ENCODE measurements around the gene KCNQ5. TPM values are rescaled to one million over a fixed set of nuclear protein-coding genes. Genes with fewer than 3 reads are reported as not detected.
"Not testable (repeated sequence)": the region's sequence is repeated elsewhere in the genome, so short reads cannot be mapped to it uniquely, and the experiment has no call there.

Gene KCNQ5
- total RNA-seq, 1 donor from 2014 or later = 1.5 TPM

DNA sequence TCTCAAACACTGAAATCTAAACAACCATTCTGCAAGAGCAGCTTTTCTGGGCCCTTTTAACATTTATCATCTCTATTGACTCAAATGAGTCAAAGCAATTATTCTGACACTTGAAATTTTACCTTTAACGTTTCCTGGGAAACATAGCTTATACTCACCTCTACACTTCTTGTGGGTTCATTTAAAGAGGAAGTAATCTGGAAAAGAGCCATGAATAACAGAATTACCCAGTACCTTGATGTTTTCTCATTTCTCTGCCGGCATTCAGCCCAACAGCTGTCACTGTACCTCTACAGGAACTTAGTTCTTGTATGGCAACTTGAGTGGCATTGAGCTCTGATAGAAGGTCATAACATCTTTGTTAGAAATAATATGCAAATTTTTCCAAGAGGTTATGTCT lies 272.2 kb downstream of the KCNQ5 start:
- TF ChIP-seq, protein P1, sequence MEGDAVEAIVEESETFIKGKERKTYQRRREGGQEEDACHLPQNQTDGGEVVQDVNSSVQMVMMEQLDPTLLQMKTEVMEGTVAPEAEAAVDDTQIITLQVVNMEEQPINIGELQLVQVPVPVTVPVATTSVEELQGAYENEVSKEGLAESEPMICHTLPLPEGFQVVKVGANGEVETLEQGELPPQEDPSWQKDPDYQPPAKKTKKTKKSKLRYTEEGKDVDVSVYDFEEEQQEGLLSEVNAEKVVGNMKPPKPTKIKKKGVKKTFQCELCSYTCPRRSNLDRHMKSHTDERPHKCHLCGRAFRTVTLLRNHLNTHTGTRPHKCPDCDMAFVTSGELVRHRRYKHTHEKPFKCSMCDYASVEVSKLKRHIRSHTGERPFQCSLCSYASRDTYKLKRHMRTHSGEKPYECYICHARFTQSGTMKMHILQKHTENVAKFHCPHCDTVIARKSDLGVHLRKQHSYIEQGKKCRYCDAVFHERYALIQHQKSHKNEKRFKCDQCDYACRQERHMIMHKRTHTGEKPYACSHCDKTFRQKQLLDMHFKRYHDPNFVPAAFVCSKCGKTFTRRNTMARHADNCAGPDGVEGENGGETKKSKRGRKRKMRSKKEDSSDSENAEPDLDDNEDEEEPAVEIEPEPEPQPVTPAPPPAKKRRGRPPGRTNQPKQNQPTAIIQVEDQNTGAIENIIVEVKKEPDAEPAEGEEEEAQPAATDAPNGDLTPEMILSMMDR (IDR thresholded peaks at IDR 0.05; ENCODE audit: partially characterized antibody, unreplicated experiment) = no peak
- H3K4me1 Mint-ChIP-seq (ENCODE audit: low read depth, unreplicated experiment) = no peaks in the 10 kb centered on the region
- H3K27ac Mint-ChIP-seq (ENCODE audit: unreplicated experiment) = no peak overlapping the region
- DNase-seq = no peak
- no peaks in the 10 kb centered on the region for H3K27me3 Mint-ChIP-seq (ENCODE audit: unreplicated experiment)
- no peaks in the 10 kb centered on the region for H3K9me3 Mint-ChIP-seq (ENCODE audit: unreplicated experiment)
- no peaks in the 10 kb centered on the region for H3K36me3 Mint-ChIP-seq (ENCODE audit: unreplicated experiment)
- no peak overlapping the region for H3K4me3 Mint-ChIP-seq (ENCODE audit: unreplicated experiment)

DNA sequence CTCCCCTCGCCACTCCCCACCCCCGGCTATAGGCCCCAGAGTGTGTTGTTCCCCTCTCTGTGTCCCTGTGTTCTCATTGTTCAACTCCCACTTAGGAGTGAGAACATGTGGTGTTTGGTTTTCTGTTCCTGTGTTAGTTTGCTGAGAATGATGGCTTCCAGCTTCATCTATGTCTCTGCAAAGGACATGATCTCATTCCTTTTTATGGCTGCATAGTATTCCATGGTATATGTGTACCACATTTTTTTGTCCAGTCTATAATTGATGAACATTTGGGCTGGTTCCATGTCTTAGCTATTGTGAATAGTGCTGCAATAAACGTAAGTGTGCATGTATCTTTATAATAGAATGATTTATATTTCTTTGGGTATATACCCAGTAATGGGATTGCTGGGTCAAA lies 276.4 kb downstream of the KCNQ5 start:
- H3K27me3 Mint-ChIP-seq (ENCODE audit: unreplicated experiment); H3K4me1 Mint-ChIP-seq (ENCODE audit: low read depth, unreplicated experiment); H3K27ac Mint-ChIP-seq (ENCODE audit: unreplicated experiment); H3K36me3 Mint-ChIP-seq (ENCODE audit: unreplicated experiment); DNase-seq; H3K9me3 Mint-ChIP-seq (ENCODE audit: unreplicated experiment); H3K4me3 Mint-ChIP-seq (ENCODE audit: unreplicated experiment): not testable (repeated sequence)

DNA sequence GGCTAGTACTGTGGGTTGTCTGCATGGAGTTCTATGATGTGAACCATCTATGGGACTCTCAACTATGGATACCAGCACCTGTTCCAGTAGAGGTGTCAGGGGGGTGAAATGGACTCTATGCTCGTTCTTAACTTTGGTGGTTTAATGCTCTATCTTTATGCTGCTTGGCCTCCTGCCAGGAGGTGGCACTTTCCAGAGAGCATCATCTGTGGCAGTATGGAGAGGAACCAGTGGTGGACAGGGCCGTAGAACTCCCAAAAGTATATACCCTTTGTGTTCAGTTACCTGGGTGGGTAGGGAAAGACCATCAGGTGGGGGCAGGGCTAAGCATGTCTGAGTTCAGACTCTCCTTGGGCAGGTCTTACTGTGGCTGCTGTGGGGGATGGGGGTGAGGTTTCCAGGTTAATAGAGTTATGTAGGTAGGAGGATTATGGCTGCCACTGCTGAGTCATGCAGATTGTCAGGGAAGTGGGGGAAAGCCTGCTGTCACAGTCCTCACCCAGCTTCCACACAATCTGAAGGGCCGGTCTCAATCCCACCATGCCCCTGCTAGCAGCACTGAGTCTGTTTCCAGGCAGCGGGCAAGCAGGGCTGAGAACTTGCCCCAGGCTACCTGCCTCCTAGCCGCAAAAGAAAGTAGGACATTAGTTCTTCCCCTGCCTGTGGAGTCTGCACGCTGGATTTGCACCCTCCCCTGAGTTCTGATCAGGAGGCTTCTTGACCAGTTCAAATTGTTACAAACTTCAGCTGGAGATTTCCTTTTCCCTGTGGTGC lies 284.0 kb downstream of the KCNQ5 start:
- no peak overlapping the region for H3K27ac Mint-ChIP-seq (ENCODE audit: unreplicated experiment)
- DNase-seq = no peak
- H3K9me3 Mint-ChIP-seq (ENCODE audit: unreplicated experiment) = no peaks in the 10 kb centered on the region
- no peaks in the 10 kb centered on the region for H3K36me3 Mint-ChIP-seq (ENCODE audit: unreplicated experiment)
- TF ChIP-seq, protein P1 (IDR thresholded peaks at IDR 0.05; ENCODE audit: partially characterized antibody, unreplicated experiment) = no peak
- peaks cover 2% of the 10 kb centered on the region for H3K4me1 Mint-ChIP-seq (ENCODE audit: low read depth, unreplicated experiment)
- no peak overlapping the region for H3K4me3 Mint-ChIP-seq (ENCODE audit: unreplicated experiment)
- no peaks in the 10 kb centered on the region for H3K27me3 Mint-ChIP-seq (ENCODE audit: unreplicated experiment)

DNA sequence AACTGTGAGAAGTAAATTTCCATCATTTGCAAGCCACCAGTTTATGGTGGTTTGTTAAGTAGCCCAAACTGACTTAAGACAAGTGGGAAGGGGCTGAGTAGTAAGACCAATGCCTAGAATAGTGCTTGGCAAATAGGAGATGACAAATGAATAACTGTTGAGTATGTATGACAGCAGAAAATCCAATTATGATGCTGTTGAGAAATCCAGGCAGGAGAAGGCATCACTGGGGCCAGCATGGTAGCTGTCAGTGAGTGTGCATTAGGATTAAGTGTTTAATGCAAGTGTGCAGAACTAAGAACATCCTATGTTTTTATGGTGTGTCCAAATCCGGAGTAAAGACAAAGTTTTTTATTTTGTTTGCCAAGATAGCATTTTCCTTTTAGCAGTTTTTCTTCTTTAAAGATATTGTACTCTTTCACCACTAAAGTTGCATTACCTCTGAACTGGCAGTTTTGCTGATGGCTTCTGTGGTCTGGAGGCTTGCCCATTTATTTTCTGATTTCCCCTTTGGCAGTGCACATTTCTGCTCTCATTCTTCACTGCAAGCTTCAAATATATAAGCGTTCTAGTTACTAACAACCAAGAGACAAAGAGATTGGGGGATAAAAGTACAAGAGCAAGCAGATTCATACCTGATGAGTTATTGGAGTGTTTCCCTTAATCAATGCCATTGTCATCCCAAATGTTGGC lies 289.7 kb downstream of the KCNQ5 start:
- H3K9me3 Mint-ChIP-seq (ENCODE audit: unreplicated experiment) = no peaks in the 10 kb centered on the region
- no peak overlapping the region for H3K4me3 Mint-ChIP-seq (ENCODE audit: unreplicated experiment)
- H3K36me3 Mint-ChIP-seq (ENCODE audit: unreplicated experiment) = no peaks in the 10 kb centered on the region
- H3K27me3 Mint-ChIP-seq (ENCODE audit: unreplicated experiment) = no peaks in the 10 kb centered on the region
- peaks cover 2% of the 10 kb centered on the region for H3K4me1 Mint-ChIP-seq (ENCODE audit: low read depth, unreplicated experiment)
- H3K27ac Mint-ChIP-seq (ENCODE audit: unreplicated experiment) = no peak overlapping the region
- TF ChIP-seq, protein P1 (IDR thresholded peaks at IDR 0.05; ENCODE audit: partially characterized antibody, unreplicated experiment) = no peak
- no peak for DNase-seq

DNA sequence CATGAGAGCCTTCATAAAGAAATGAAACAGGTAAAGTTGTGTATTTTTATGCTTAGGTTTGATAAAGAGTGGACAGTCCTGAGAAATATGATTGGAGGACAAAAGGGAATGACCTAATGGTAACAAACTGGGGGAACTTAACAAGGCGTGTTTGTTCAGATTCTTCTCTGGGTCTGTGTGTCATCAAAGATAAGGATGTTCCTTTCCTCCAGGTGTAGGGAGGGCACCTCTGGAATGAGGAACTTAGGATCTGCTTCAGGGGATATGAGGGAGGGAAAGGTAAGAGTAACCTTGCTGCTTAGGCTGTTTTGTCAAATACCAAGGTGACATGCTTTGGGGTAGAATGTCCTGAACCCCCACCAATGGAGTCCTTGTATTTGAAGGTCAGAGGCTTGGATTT lies 291.9 kb downstream of the KCNQ5 start:
- Mint-ChIP-seq H3K27ac (ENCODE audit: unreplicated experiment) (no peak overlapping the region), H3K4me1 (ENCODE audit: low read depth, unreplicated experiment) (no peaks in the 10 kb centered on the region), H3K9me3 (ENCODE audit: unreplicated experiment) (no peaks in the 10 kb centered on the region), H3K36me3 (ENCODE audit: unreplicated experiment) (no peaks in the 10 kb centered on the region), H3K4me3 (ENCODE audit: unreplicated experiment) (no peak overlapping the region), H3K27me3 (ENCODE audit: unreplicated experiment) (no peaks in the 10 kb centered on the region)
- TF ChIP-seq, protein P1 (IDR thresholded peaks at IDR 0.05; ENCODE audit: partially characterized antibody, unreplicated experiment) = no peak
- no peak for DNase-seq
